KOPT-K1 (cell line): ENCODE results near the gene DTL.
"Not testable (repeated sequence)": the region's sequence is repeated elsewhere in the genome, so short reads cannot be mapped to it uniquely, and the experiment has no call there.

Experiments used
- H3K27ac ChIP-seq: fragments of 200-600 bp; sonication (generic); 2 replicates; pipeline ENCODE4 v1.5.1; 2016; ENCODE audit warnings: antibody characterized with exemption, mild to moderate bottlenecking, low read depth, low read length; ENCODE audit not compliant: poor library complexity, severe bottlenecking
- H3K36me3 ChIP-seq: fragments of 200-600 bp; sonication (generic); 2 replicates; pipeline ENCODE4 v1.5.1; 2017; ENCODE audit warnings: antibody characterized with exemption, mild to moderate bottlenecking, low read length, moderate library complexity; ENCODE audit not compliant: insufficient read depth
- H3K9me3 ChIP-seq: fragments of 200-600 bp; sonication (generic); 2 replicates; pipeline ENCODE4 v1.5.1; 2017; ENCODE audit warnings: antibody characterized with exemption, low read length, mild to moderate bottlenecking; ENCODE audit not compliant: insufficient read depth, poor library complexity, severe bottlenecking

The DTL gene

GRCh38 chr1:212035123-212035834 lies at the start of gene DTL, which contains the start of gene INTS7:
DTL (plus strand) TSS chr1:212035748; CDS start chr1:212035891, 143 bp downstream.
INTS7 (minus strand) TSS chr1:212035557; CDS start chr1:212035437, 120 bp downstream.
- Histone ChIP-seq H3K9me3 (no peaks in the 10 kb centered on the region), H3K36me3 (peaks cover 50% of the 10 kb centered on the region), H3K27ac (peak within 1 kb of the TSS; percentile 96)

GRCh38 chr1:211986628-211987254 lies 48.8 kb upstream of the DTL start:
- H3K27ac ChIP-seq, result no peak overlapping the region
- no peaks in the 10 kb centered on the region for H3K9me3 ChIP-seq
- H3K36me3 ChIP-seq, result peaks cover 92% of the 10 kb centered on the region

- Histone ChIP-seq H3K27ac (no peak overlapping the region), H3K9me3 (no peaks in the 10 kb centered on the region), H3K36me3 (peaks cover 81% of the 10 kb centered on the region)
These were observed 43.9 kb upstream of the DTL start for GRCh38 chr1:211991695-211992094.

- H3K9me3 ChIP-seq, H3K27ac ChIP-seq: not testable (repeated sequence)
- H3K36me3 ChIP-seq, result peaks cover 86% of the 10 kb centered on the region
These were observed 38.1 kb upstream of the DTL start for GRCh38 chr1:211997426-211997825.

GRCh38 chr1:212002536-212002935 lies 33.0 kb upstream of the DTL start:
- Histone ChIP-seq H3K27ac (no peak overlapping the region), H3K9me3 (no peaks in the 10 kb centered on the region), H3K36me3 (peaks cover 93% of the 10 kb centered on the region)

- H3K27ac ChIP-seq, result no peak overlapping the region
- no peaks in the 10 kb centered on the region for H3K9me3 ChIP-seq
- peaks cover 94% of the 10 kb centered on the region for H3K36me3 ChIP-seq
These were observed 30.5 kb upstream of the DTL start for GRCh38 chr1:212004895-212005608.

- Histone ChIP-seq H3K36me3 (peaks cover 90% of the 10 kb centered on the region), H3K27ac (no peak overlapping the region)
These were observed 28.4 kb upstream of the DTL start for GRCh38 chr1:212007178-212007577.

GRCh38 chr1:212007886-212008285 lies 27.7 kb upstream of the DTL start:
- H3K36me3 ChIP-seq, result peaks cover 90% of the 10 kb centered on the region
- H3K9me3 ChIP-seq, result no peaks in the 10 kb centered on the region
- no peak overlapping the region for H3K27ac ChIP-seq

More at GRCh38 chr1:212007178-212007577, 28.4 kb upstream of the DTL start:
- H3K9me3 ChIP-seq, result no peaks in the 10 kb centered on the region

GRCh38 chr1:212009561-212009960 lies 26.0 kb upstream of the DTL start:
- Histone ChIP-seq H3K36me3 (peaks cover 87% of the 10 kb centered on the region), H3K9me3 (no peaks in the 10 kb centered on the region), H3K27ac (no peak overlapping the region)

- Histone ChIP-seq H3K36me3 (peaks cover 83% of the 10 kb centered on the region), H3K27ac (peak overlapping the region; percentile 11)
These were observed 25.5 kb upstream of the DTL start for GRCh38 chr1:212010004-212010403.

GRCh38 chr1:212012034-212012740 lies 23.4 kb upstream of the DTL start:
- H3K27ac ChIP-seq, result no peak overlapping the region
- no peaks in the 10 kb centered on the region for H3K9me3 ChIP-seq
- peaks cover 77% of the 10 kb centered on the region for H3K36me3 ChIP-seq

More at GRCh38 chr1:212010004-212010403, 25.5 kb upstream of the DTL start:
- no peaks in the 10 kb centered on the region for H3K9me3 ChIP-seq

GRCh38 chr1:212013672-212014071 lies 21.9 kb upstream of the DTL start:
- H3K9me3 ChIP-seq, result no peaks in the 10 kb centered on the region
- no peak overlapping the region for H3K27ac ChIP-seq
- H3K36me3 ChIP-seq, result peaks cover 74% of the 10 kb centered on the region

GRCh38 chr1:212020975-212021374 lies 14.6 kb upstream of the DTL start:
- Histone ChIP-seq H3K36me3 (peaks cover 78% of the 10 kb centered on the region), H3K9me3 (peaks cover 16% of the 10 kb centered on the region), H3K27ac (no peak overlapping the region)

GRCh38 chr1:212021563-212021962 lies 14.0 kb upstream of the DTL start:
- Histone ChIP-seq H3K27ac (no peak overlapping the region), H3K9me3 (peaks cover 16% of the 10 kb centered on the region), H3K36me3 (peaks cover 78% of the 10 kb centered on the region)

GRCh38 chr1:212022908-212023307 lies 12.6 kb upstream of the DTL start:
- peaks cover 16% of the 10 kb centered on the region for H3K9me3 ChIP-seq
- not testable (repeated sequence) for H3K27ac ChIP-seq
- peaks cover 68% of the 10 kb centered on the region for H3K36me3 ChIP-seq
